Mammary epithelial cell (primary cell): ENCODE results near the gene TBPL1.
"Not testable (repeated sequence)": the region's sequence is repeated elsewhere in the genome, so short reads cannot be mapped to it uniquely, and the experiment has no call there.

Source experiments
- CTCF ChIP-seq, 2 donors: IDR thresholded peaks in 1 of 2; conservative IDR thresholded peaks in 1 of 2; 2 replicates each; pipeline ENCODE4 v1.5.1; 2011 to 2012; ENCODE audit warnings: inconsistent platforms in 2 of 2, low read length in 2 of 2, mild to moderate bottlenecking in 2 of 2, control low read depth in 1 of 2, low read depth in 1 of 2; ENCODE audit not compliant: insufficient read depth in 1 of 2; ENCODE audit errors: extremely low read depth in 1 of 2
- EZH2 ChIP-seq: IDR thresholded peaks from 2 replicates; pipeline ENCODE4 v1.6.1; 2012; ENCODE audit warnings: low read length, inconsistent platforms, borderline replicate concordance

GRCh38 chr6:133979269-133979963 lies 26.4 kb downstream of the TBPL1 start:
- not testable (repeated sequence) for TF ChIP-seq CTCF (conservative IDR thresholded peaks at IDR 0.05 in 1 of 2, IDR thresholded peaks at IDR 0.05 in 1 of 2; ENCODE audit: extremely low read depth in 1 of 2, insufficient read depth in 1 of 2, low read depth in 1 of 2, low read length in 2 of 2); EZH2
